Measurements from ENCODE around the gene DCAF7. TPM values are rescaled to one million over a fixed set of nuclear protein-coding genes. Genes with fewer than 3 reads are reported as not detected.

The DCAF7 gene
- total RNA-seq, 4 donors from 2014 or later: 32.2 to 65.3 (median 48.9) TPM

DNA sequence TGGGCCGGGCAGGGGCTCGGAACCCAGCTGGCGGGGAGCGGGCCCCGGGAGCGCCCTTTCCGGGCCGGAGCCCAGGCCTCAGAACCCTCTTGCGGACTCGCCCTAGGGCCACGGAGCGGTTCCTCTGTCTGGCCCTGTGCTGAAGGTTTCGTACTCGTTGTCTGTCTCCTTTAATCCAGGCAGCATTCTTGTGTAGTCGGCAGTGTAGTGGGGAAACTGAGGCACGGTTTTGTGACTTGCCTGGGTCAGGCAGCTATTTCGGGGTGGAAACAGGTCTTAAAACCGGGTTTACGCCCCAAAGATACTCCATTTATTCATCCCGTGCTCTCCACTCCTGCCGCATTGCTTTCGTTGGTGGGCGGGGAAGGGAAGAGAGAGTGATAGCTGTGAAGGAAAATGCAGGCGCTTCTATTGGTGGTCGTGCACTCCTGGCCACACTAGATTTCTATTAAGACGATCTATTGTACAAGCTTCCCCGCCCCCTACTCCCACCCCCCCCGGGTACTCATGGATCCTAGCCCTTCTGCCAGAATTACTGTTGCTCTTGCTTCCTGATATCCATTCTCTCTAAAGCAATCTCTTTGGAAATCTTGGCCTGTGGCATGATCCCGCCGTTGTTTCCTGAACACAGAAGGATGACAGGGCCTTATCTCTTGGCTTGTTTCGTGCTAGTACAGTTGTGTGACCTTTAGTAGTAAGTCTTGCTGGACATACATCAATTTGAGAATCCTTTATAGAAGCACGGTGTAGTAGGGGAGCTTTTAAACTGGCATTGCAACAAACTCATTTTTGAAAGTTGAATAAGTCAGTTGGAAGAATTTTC lies 751 bp downstream of the DCAF7 start:
- peak in 1 of 3 donors; percentile 28 for DNase-seq
- H3K36me3 ChIP-seq: no peaks in the 10 kb centered on the region
- peak overlapping the region; percentile 88 to 96 (median 92) for H3K27ac ChIP-seq
- no peaks in the 10 kb centered on the region for H3K27me3 ChIP-seq
- TF ChIP-seq, protein P1, sequence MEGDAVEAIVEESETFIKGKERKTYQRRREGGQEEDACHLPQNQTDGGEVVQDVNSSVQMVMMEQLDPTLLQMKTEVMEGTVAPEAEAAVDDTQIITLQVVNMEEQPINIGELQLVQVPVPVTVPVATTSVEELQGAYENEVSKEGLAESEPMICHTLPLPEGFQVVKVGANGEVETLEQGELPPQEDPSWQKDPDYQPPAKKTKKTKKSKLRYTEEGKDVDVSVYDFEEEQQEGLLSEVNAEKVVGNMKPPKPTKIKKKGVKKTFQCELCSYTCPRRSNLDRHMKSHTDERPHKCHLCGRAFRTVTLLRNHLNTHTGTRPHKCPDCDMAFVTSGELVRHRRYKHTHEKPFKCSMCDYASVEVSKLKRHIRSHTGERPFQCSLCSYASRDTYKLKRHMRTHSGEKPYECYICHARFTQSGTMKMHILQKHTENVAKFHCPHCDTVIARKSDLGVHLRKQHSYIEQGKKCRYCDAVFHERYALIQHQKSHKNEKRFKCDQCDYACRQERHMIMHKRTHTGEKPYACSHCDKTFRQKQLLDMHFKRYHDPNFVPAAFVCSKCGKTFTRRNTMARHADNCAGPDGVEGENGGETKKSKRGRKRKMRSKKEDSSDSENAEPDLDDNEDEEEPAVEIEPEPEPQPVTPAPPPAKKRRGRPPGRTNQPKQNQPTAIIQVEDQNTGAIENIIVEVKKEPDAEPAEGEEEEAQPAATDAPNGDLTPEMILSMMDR (IDR thresholded peaks at IDR 0.05): no peak
- no peak for TF ChIP-seq POLR2A (IDR thresholded peaks at IDR 0.05)
- peaks cover 0 to 45% (median 8%) of the 10 kb centered on the region in 4 donors for H3K4me1 ChIP-seq
- H3K9me3 ChIP-seq: no peaks in the 10 kb centered on the region
- H3K4me3 ChIP-seq: peak overlapping the region; percentile 86 to 97 (median 90)

DNA sequence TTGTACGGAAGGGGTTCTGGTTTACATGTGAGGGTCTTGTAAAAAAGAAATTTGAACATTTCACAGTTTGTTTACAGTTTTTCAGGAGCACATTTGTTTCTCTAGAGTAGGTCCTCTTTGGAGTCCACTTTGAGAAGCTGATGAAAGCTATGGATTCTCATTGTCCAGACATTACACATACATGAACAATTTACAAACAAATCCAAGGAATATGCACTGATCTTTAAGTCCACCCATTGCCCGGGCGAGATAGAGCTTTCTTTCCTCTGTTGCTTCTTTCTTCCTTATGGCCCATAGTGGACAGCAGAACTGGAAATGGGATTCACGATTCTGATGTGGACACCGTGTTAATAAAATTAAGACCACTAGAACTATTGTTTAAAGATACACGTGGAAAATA lies 1.9 kb downstream of the DCAF7 start:
- H3K27ac ChIP-seq: no peak overlapping the region
- no peaks in the 10 kb centered on the region for H3K36me3 ChIP-seq

DNA sequence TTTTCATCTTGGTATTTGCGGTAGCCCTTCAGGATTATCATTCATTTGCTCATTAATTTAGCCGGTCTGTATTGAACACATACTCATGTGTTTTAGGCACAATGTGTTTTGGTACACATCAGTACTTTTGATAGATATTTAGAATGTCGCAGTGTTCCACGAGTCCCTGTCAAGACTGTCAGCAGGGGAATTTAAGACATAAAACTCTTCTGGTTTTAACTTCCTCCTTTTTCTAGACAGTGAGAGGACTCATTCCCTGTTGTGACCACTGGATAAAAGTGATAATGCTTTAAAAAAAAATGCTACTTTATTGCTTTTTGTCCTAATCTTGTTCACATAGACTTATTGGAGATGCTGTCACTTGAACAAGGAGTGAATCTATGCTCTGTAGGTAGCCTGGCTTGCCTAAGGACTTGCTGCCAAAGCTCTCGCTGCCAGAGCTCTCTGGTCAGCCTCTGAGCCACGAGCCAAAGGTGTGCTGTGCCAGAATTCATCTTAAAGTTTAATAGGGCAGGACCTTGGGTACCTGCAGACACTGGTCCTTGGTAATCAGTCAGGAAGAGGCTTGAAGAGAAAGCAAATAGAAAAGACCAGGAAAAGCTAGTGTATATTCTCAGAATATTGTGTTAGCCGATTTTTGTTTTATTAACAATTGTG lies 5.4 kb downstream of the DCAF7 start:
- no peak for DNase-seq
- H3K9me3 ChIP-seq: no peaks in the 10 kb centered on the region
- TF ChIP-seq, protein P1 (IDR thresholded peaks at IDR 0.05): no peak
- no peak for TF ChIP-seq POLR2A (IDR thresholded peaks at IDR 0.05)
- H3K27ac ChIP-seq: no peak overlapping the region
- H3K4me1 ChIP-seq: peaks cover 0 to 36% (median 8%) of the 10 kb centered on the region in 4 donors
- no peak overlapping the region for H3K4me3 ChIP-seq
- H3K27me3 ChIP-seq: no peaks in the 10 kb centered on the region
- H3K36me3 ChIP-seq: no peaks in the 10 kb centered on the region

More for the DNA sequence above, 1.9 kb downstream of the DCAF7 start:
- Histone ChIP-seq H3K9me3 (no peaks in the 10 kb centered on the region), H3K4me1 (peaks cover 0 to 45% (median 8%) of the 10 kb centered on the region in 4 donors), H3K4me3 (peak overlapping the region; percentile 86 to 97 (median 90)), H3K27me3 (no peaks in the 10 kb centered on the region)
- no peak for DNase-seq
- TF ChIP-seq POLR2A (IDR thresholded peaks at IDR 0.05): no peak
- TF ChIP-seq, protein P1 (IDR thresholded peaks at IDR 0.05): no peak

DNA sequence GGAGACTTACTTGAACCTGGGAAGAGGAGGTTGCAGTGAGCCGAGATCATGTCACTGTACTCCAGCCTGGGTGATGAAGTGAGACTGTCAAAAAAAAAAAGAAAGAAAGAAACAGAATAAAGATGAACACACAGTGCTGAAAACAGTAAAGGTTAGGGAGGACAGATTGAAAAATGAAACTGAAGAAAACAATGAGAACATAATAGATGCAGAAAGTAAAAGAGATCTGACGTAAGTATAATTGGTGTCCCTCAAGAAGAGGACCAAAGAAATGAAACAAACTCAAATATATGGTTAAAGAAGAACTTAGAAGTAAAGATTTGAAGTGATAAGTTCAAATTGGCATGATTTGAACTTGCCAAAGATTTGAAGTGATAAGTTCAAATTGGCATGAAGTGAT lies 7.1 kb downstream of the DCAF7 start:
- Histone ChIP-seq H3K27ac (no peak overlapping the region), H3K4me1 (peaks cover 0 to 29% (median 5%) of the 10 kb centered on the region in 4 donors), H3K9me3 (no peaks in the 10 kb centered on the region), H3K4me3 (no peak overlapping the region), H3K27me3 (no peaks in the 10 kb centered on the region), H3K36me3 (no peaks in the 10 kb centered on the region)
- TF ChIP-seq, protein P1 (IDR thresholded peaks at IDR 0.05): no peak
- TF ChIP-seq POLR2A (IDR thresholded peaks at IDR 0.05): no peak
- no peak for DNase-seq

DNA sequence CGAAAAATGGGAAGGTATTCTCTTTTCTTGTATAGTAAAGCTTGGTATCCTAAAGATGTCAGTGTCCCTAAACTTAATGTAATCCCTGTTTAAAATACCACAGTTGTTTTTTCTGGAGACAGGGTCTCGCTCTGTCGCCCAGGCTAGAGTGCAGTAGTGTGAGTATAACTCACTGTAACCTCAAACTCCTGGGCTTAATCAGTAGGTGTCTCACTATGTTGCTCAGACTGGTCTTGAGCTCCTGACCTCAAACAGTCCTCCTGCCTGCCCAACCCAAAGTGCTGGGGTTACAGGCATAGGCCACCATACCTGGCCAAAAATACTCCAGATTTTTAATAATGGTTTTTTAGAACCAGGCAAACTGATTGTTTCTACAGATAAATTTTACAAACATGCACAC lies 8.2 kb downstream of the DCAF7 start:
- Histone ChIP-seq H3K4me3 (no peak overlapping the region), H3K27ac (no peak overlapping the region), H3K9me3 (no peaks in the 10 kb centered on the region), H3K36me3 (no peaks in the 10 kb centered on the region), H3K27me3 (no peaks in the 10 kb centered on the region), H3K4me1 (peaks cover 0 to 19% (median 0%) of the 10 kb centered on the region in 4 donors)
- no peak for DNase-seq
- TF ChIP-seq, protein P1 (IDR thresholded peaks at IDR 0.05): no peak
- TF ChIP-seq POLR2A (IDR thresholded peaks at IDR 0.05): no peak

All from Peyer's patch (tissue), 4 donors.